SU-DHL-6 (cell line): Measurements from ENCODE around the gene COBL.

Experiments
- CTCF ChIP-seq: fragments of 200-600 bp; sonication (generic); IDR thresholded peaks from one replicate; pipeline ENCODE4 v1.5.1; 2017; ENCODE audit warnings: antibody characterized with exemption, mild to moderate bottlenecking, low read length, moderate library complexity; ENCODE audit not compliant: insufficient read depth, poor library complexity, severe bottlenecking
- EZH2phosphoT487 ChIP-seq: fragments of 200-600 bp; sonication (generic), shearing (Covaris generic); conservative IDR thresholded peaks from 2 replicates; pipeline ENCODE4 v1.6.1; 2018; ENCODE audit warnings: mild to moderate bottlenecking, antibody characterized with exemption, low read length, moderate library complexity, mixed read lengths

DNA sequence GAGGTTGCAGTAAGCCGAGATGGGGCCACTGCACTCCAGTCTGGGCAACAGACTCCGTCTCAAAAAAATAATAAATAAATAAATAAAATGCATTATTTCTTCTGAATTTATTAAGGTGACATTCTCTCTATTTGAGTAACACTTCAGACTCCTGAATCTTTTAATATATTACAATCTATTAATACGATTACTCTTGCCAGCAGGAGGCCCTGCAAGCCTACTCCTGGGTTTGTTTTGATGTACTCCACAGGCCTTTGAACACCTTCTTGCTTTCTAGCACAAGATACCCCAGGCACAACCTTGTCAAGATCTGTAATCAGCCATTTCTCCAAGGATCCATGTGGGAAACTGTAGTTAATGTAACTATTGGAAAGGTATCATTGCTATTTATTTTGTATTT is 63.5 kb downstream of the COBL start:
- TF ChIP-seq CTCF (no peak), EZH2phosphoT487 (no peak)
